ENCODE data around the gene IFITM2. TPM values are rescaled to one million over a fixed set of nuclear protein-coding genes. Genes with fewer than 3 reads are reported as not detected.
A peak's percentile ranks its signal among the peaks of the same experiment; 100 is the strongest.

The IFITM2 gene
- total and polyA plus RNA-seq, 4 donors = 8.5 to 1,441 (median 404) TPM

GRCh38 chr11:289398-289711 lies 18.3 kb upstream of the IFITM2 start:
- Histone ChIP-seq H3K4me3 (ENCODE audit: low read depth in 1 of 3, low read length in 3 of 3) (peak overlapping the region in 1 of 3 donors; percentile 76), H3K27me3 (ENCODE audit: control insufficient read depth in 4 of 4, insufficient read depth in 4 of 4, low read length in 3 of 4) (no peaks in the 10 kb centered on the region), H3K9me3 (ENCODE audit: control insufficient read depth in 4 of 4, low read length in 3 of 4) (no peaks in the 10 kb centered on the region), H3K36me3 (ENCODE audit: control insufficient read depth in 4 of 4, insufficient read depth in 3 of 4, low read depth in 1 of 4, low read length in 3 of 4) (peaks cover 0 to 2% (median 0%) of the 10 kb centered on the region in 4 donors), H3K9ac (ENCODE audit: low read depth in 1 of 2, low read length in 2 of 2) (no peak overlapping the region), H3K4me1 (ENCODE audit: control insufficient read depth in 4 of 4, insufficient read depth in 4 of 4, low read length in 3 of 4) (peaks cover 0 to 19% (median 11%) of the 10 kb centered on the region in 4 donors), H3K27ac (ENCODE audit: low read depth in 1 of 2, low read length in 2 of 2) (no peak overlapping the region)
- TF ChIP-seq CTCF (IDR thresholded peaks at IDR 0.05; ENCODE audit: low read depth, low read length, missing input control) (no peak), ZBTB33 (IDR thresholded peaks at IDR 0.05) (no peak), REST (IDR thresholded peaks at IDR 0.05) (no peak), RAD21 (IDR thresholded peaks at IDR 0.05) (no peak), MAX (IDR thresholded peaks at IDR 0.05) (no peak), SP1 (IDR thresholded peaks at IDR 0.05) (no peak), NR2F2 (IDR thresholded peaks at IDR 0.05) (no peak), FOXA2 (IDR thresholded peaks at IDR 0.05) (no peak), FOXA1 (IDR thresholded peaks at IDR 0.05) (no peak)
- 30% methylated on average over 14 of the region's 14 CpGs for WGBS
- no peak for DNase-seq (ENCODE audit: low spot score)

GRCh38 chr11:289712-290620 lies 17.6 kb upstream of the IFITM2 start:
- Histone ChIP-seq H3K4me3 (ENCODE audit: low read depth in 1 of 3, low read length in 3 of 3) (peak overlapping the region in 1 of 3 donors; percentile 76), H3K36me3 (ENCODE audit: control insufficient read depth in 4 of 4, insufficient read depth in 3 of 4, low read depth in 1 of 4, low read length in 3 of 4) (peaks cover 0 to 2% (median 0%) of the 10 kb centered on the region in 4 donors), H3K9ac (ENCODE audit: low read depth in 1 of 2, low read length in 2 of 2) (no peak overlapping the region), H3K27ac (ENCODE audit: low read depth in 1 of 2, low read length in 2 of 2) (no peak overlapping the region), H3K4me1 (ENCODE audit: control insufficient read depth in 4 of 4, insufficient read depth in 4 of 4, low read length in 3 of 4) (peaks cover 0 to 19% (median 11%) of the 10 kb centered on the region in 4 donors), H3K27me3 (ENCODE audit: control insufficient read depth in 4 of 4, insufficient read depth in 4 of 4, low read length in 3 of 4) (no peaks in the 10 kb centered on the region), H3K9me3 (ENCODE audit: control insufficient read depth in 4 of 4, low read length in 3 of 4) (no peaks in the 10 kb centered on the region)
- WGBS = 90% methylated on average over 48 of the region's 48 CpGs
- no peak for DNase-seq (ENCODE audit: low spot score)
- no peak for TF ChIP-seq EGR1 (IDR thresholded peaks at IDR 0.05; ENCODE audit: low read depth in 2 of 2)
- no peak for TF ChIP-seq ZBTB33 (IDR thresholded peaks at IDR 0.05)
- TF ChIP-seq SP1 (IDR thresholded peaks at IDR 0.05) = no peak
- no peak for TF ChIP-seq FOXA2 (IDR thresholded peaks at IDR 0.05)
- no peak for TF ChIP-seq RXRA (IDR thresholded peaks at IDR 0.05)
- TF ChIP-seq FOXA1 (IDR thresholded peaks at IDR 0.05) = no peak
- no peak for TF ChIP-seq RAD21 (IDR thresholded peaks at IDR 0.05)
- TF ChIP-seq NR2F2 (IDR thresholded peaks at IDR 0.05) = no peak
- TF ChIP-seq MAX (IDR thresholded peaks at IDR 0.05) = no peak
- no peak for TF ChIP-seq JUND (IDR thresholded peaks at IDR 0.05)
- no peak for TF ChIP-seq ATF3 (IDR thresholded peaks at IDR 0.05)
- TF ChIP-seq REST (IDR thresholded peaks at IDR 0.05) = no peak
- TF ChIP-seq GABPA (IDR thresholded peaks at IDR 0.05 in 1 of 2, conservative IDR thresholded peaks at IDR 0.05 in 1 of 2) = no peak
- TF ChIP-seq YY1 (IDR thresholded peaks at IDR 0.05) = no peak

Data from liver (tissue), 9 donors.